ENCODE data around the gene DCC.
"Not testable (repeated sequence)": the region's sequence is repeated elsewhere in the genome, so short reads cannot be mapped to it uniquely, and the experiment has no call there.

The DCC gene

GRCh38 chr18:53489266-53489665, 1149.3 kb downstream of the DCC start:
- TF ChIP-seq CTCF (IDR thresholded peaks at IDR 0.05; ENCODE audit: borderline replicate concordance, insufficient read depth, low read depth, low read length), result no peak
- no peak overlapping the region for H3K4me3 ChIP-seq (ENCODE audit: low read depth, low read length)

GRCh38 chr18:53490019-53490418, 1150.0 kb downstream of the DCC start:
- no peak overlapping the region for H3K4me3 ChIP-seq (ENCODE audit: low read depth, low read length)
- TF ChIP-seq CTCF (IDR thresholded peaks at IDR 0.05; ENCODE audit: borderline replicate concordance, insufficient read depth, low read depth, low read length), result no peak

GRCh38 chr18:53496028-53496427, 1156.0 kb downstream of the DCC start:
- no peak for TF ChIP-seq CTCF (IDR thresholded peaks at IDR 0.05; ENCODE audit: borderline replicate concordance, insufficient read depth, low read depth, low read length)

GRCh38 chr18:53503914-53504441, 1164.0 kb downstream of the DCC start:
- no peak overlapping the region for H3K4me3 ChIP-seq (ENCODE audit: low read depth, low read length)
- TF ChIP-seq CTCF (IDR thresholded peaks at IDR 0.05; ENCODE audit: borderline replicate concordance, insufficient read depth, low read depth, low read length), result no peak

More at GRCh38 chr18:53496028-53496427, 1156.0 kb downstream of the DCC start:
- H3K4me3 ChIP-seq (ENCODE audit: low read depth, low read length), result no peak overlapping the region

GRCh38 chr18:53508529-53508928, 1168.5 kb downstream of the DCC start:
- H3K4me3 ChIP-seq (ENCODE audit: low read depth, low read length), result no peak overlapping the region
- TF ChIP-seq CTCF (IDR thresholded peaks at IDR 0.05; ENCODE audit: borderline replicate concordance, insufficient read depth, low read depth, low read length), result no peak

- no peak overlapping the region for H3K4me3 ChIP-seq (ENCODE audit: low read depth, low read length)
- TF ChIP-seq CTCF (IDR thresholded peaks at IDR 0.05; ENCODE audit: borderline replicate concordance, insufficient read depth, low read depth, low read length), result no peak
These were observed 1169.9 kb downstream of the DCC start for GRCh38 chr18:53509886-53510285.

GRCh38 chr18:53511725-53512124, 1171.7 kb downstream of the DCC start:
- not testable (repeated sequence) for H3K4me3 ChIP-seq (ENCODE audit: low read depth, low read length)

GRCh38 chr18:53521068-53521467, 1181.1 kb downstream of the DCC start:
- TF ChIP-seq CTCF (IDR thresholded peaks at IDR 0.05; ENCODE audit: borderline replicate concordance, insufficient read depth, low read depth, low read length), result no peak
- no peak overlapping the region for H3K4me3 ChIP-seq (ENCODE audit: low read depth, low read length)
